ENCODE measurements around the gene NUP50. TPM values are rescaled to one million over a fixed set of nuclear protein-coding genes. Genes with fewer than 3 reads are reported as not detected.

NUP50 gene
- polyA plus RNA-seq, 4 donors: 15.7 to 38.7 (median 19.1) TPM

DNA sequence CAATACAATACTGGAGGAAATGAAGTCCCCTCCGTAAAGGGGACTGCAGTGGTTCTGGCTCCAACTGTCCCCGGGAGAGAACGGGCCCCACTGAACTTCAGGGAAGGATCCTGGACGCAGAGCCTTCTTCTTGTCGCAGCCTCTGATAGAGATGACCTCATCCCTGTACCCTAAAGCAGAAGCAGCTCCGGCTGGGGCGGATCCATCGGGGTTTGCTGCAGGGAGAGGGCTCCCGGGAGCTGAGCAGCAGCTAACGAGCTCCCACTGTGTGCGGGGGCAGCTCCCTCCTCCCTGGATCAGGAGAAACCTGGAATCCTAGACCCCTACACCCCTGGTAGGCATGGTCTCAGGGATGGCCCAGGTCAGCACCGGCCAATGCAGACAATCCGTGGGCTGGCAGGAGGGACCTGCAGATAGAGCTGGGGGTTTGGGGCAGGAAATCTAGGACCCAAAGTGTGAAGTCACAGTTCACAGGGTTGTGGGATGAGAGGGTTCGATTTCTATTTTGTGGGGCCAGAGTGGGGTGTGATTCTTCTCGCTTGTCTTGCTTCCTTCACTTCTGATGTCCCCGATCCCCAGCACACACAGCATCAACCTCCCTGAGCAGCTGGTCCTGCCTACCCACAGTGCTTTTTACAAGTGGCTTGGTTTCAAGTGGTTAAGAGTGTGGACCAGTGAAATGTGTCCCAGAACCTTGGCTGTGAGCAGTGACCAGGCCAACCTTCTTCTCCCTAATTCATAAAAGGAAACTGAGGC lies 64.1 kb downstream of the NUP50 start:
- Histone ChIP-seq H3K36me3 (ENCODE audit: control insufficient read depth in 3 of 3, insufficient read depth in 2 of 3, low read depth in 1 of 3, low read length in 3 of 3) (peaks cover 0 to 10% (median 0%) of the 10 kb centered on the region in 3 donors), H3K4me1 (ENCODE audit: control insufficient read depth in 3 of 3, insufficient read depth in 2 of 3, low read depth in 1 of 3, low read length in 2 of 3) (peaks cover 3 to 9% (median 3%) of the 10 kb centered on the region in 3 donors), H3K27ac (ENCODE audit: low read depth in 1 of 3, low read length in 2 of 3) (peak overlapping the region in 1 of 3 donors; percentile 42), H3K4me3 (ENCODE audit: low read depth in 1 of 3, low read length in 3 of 3) (no peak overlapping the region), H3K27me3 (ENCODE audit: control insufficient read depth in 3 of 3, insufficient read depth in 3 of 3, low read length in 3 of 3) (no peaks in the 10 kb centered on the region), H3K9me3 (ENCODE audit: control insufficient read depth in 2 of 2, insufficient read depth in 1 of 2, low read depth in 1 of 2, low read length in 1 of 2) (no peaks in the 10 kb centered on the region)
- FAIRE-seq (no peak), DNase-seq (no peak)
- 85 to 95% (median 87%) methylated on average over 16 of the region's 16 CpGs for WGBS, 3 donors

DNA sequence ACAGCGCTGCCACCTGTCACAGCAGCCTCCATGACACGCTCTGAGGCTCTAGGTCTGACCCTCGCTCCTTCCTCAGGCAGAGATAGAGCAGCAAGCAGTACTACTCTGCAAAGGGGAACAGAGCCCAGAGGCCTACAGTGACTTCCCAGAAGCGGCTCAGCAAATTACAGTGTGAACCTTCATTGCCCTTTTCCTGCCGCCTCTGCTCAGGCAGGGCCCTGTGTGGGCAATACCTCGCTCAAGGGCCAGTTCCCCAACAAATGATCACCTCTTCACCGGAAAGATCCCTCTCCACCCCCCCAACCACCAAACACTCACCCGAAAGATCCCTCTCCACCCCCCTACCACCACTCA lies 64.7 kb downstream of the NUP50 start:
- H3K4me1 ChIP-seq (ENCODE audit: control insufficient read depth in 3 of 3, insufficient read depth in 2 of 3, low read depth in 1 of 3, low read length in 2 of 3): peaks cover 2 to 9% (median 3%) of the 10 kb centered on the region in 3 donors
- H3K27ac ChIP-seq (ENCODE audit: low read depth in 1 of 3, low read length in 2 of 3): peak overlapping the region in 1 of 3 donors; percentile 42
- peaks cover 0 to 10% (median 0%) of the 10 kb centered on the region in 3 donors for H3K36me3 ChIP-seq (ENCODE audit: control insufficient read depth in 3 of 3, insufficient read depth in 2 of 3, low read depth in 1 of 3, low read length in 3 of 3)
- FAIRE-seq (no peak), DNase-seq (no peak)
- WGBS, 3 donors: 88 to 94% (median 93%) methylated on average over 7 to 8 of the region's 8 CpGs
- H3K9me3 ChIP-seq (ENCODE audit: control insufficient read depth in 2 of 2, insufficient read depth in 1 of 2, low read depth in 1 of 2, low read length in 1 of 2): no peaks in the 10 kb centered on the region
- H3K27me3 ChIP-seq (ENCODE audit: control insufficient read depth in 3 of 3, insufficient read depth in 3 of 3, low read length in 3 of 3): no peaks in the 10 kb centered on the region
- no peak overlapping the region for H3K4me3 ChIP-seq (ENCODE audit: low read depth in 1 of 3, low read length in 3 of 3)

DNA sequence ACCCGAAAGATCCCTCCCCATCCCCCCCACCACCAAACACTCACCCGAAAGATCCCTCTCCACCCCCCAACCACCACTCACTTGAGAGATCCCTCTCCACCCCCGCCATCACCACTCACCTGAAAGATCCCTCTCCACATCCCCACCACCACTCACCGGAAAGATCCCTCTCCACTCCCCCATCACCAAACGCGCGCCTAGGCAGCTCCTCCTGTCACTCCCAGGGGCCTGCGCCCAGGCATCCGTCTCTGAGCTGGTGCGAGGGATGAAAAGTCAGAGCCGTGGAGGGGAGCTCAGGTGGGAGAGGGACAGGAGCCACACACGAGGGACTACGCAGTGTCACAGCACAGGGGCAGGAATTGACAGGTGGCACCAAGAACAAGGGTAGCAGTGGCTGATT lies 65.5 kb downstream of the NUP50 start:
- WGBS, 3 donors: 81 to 95% (median 86%) methylated on average over 12 to 13 of the region's 13 CpGs

DNA sequence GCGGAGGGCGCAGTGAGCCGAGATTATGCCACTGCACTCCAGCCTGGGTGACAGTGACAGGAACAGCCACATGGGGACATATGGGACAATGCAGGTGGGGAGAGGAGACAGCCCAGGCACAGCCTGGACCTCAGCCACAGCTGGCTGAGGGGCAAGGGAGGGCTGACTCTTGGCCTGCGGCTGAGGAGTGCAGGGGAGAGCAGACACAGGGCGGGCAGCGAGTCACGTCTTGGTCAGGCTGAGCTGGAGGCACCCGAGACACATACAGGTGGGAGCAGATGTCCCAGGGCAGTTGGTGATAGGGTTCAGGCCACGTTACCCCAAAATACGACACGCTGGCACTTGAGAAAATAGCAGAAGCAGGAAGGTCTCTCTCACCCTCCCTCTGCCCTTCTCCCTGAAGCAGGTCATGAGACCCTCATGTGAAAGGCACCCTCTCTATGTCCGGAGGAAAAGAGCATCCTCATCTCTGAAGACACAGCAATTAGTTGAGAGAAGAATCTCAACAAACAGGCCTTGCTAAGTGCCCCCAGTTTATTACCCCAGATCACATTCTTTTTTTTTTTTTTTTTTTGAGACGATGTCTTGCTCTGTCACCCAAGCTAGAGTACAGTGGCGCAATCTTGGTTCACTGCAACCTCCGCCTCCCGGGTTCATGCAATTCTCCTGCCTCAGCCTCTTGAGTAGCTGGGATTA lies 66.4 kb downstream of the NUP50 start:
- H3K27ac ChIP-seq (ENCODE audit: low read depth in 1 of 3, low read length in 2 of 3): no peak overlapping the region
- H3K36me3 ChIP-seq (ENCODE audit: control insufficient read depth in 3 of 3, insufficient read depth in 2 of 3, low read depth in 1 of 3, low read length in 3 of 3): peaks cover 0 to 16% (median 0%) of the 10 kb centered on the region in 3 donors
- DNase-seq: no peak
- no peaks in the 10 kb centered on the region for H3K27me3 ChIP-seq (ENCODE audit: control insufficient read depth in 3 of 3, insufficient read depth in 3 of 3, low read length in 3 of 3)
- no peak overlapping the region for H3K4me3 ChIP-seq (ENCODE audit: low read depth in 1 of 3, low read length in 3 of 3)
- FAIRE-seq: no peak
- H3K4me1 ChIP-seq (ENCODE audit: control insufficient read depth in 3 of 3, insufficient read depth in 2 of 3, low read depth in 1 of 3, low read length in 2 of 3): peaks cover 0 to 13% (median 3%) of the 10 kb centered on the region in 3 donors
- 84 to 87% (median 85%) methylated on average over 16 of the region's 16 CpGs for whole genome bisulfite sequencing, 3 donors
- no peaks in the 10 kb centered on the region for H3K9me3 ChIP-seq (ENCODE audit: control insufficient read depth in 2 of 2, insufficient read depth in 1 of 2, low read depth in 1 of 2, low read length in 1 of 2)

More for the DNA sequence above, 65.5 kb downstream of the NUP50 start:
- no peak for DNase-seq
- H3K4me3 ChIP-seq (ENCODE audit: low read depth in 1 of 3, low read length in 3 of 3): no peak overlapping the region
- peaks cover 0 to 13% (median 0%) of the 10 kb centered on the region in 3 donors for H3K36me3 ChIP-seq (ENCODE audit: control insufficient read depth in 3 of 3, insufficient read depth in 2 of 3, low read depth in 1 of 3, low read length in 3 of 3)
- no peak overlapping the region for H3K27ac ChIP-seq (ENCODE audit: low read depth in 1 of 3, low read length in 2 of 3)
- H3K27me3 ChIP-seq (ENCODE audit: control insufficient read depth in 3 of 3, insufficient read depth in 3 of 3, low read length in 3 of 3): no peaks in the 10 kb centered on the region
- FAIRE-seq: no peak
- H3K9me3 ChIP-seq (ENCODE audit: control insufficient read depth in 2 of 2, insufficient read depth in 1 of 2, low read depth in 1 of 2, low read length in 1 of 2): no peaks in the 10 kb centered on the region
- peaks cover 0 to 13% (median 3%) of the 10 kb centered on the region in 3 donors for H3K4me1 ChIP-seq (ENCODE audit: control insufficient read depth in 3 of 3, insufficient read depth in 2 of 3, low read depth in 1 of 3, low read length in 2 of 3)

DNA sequence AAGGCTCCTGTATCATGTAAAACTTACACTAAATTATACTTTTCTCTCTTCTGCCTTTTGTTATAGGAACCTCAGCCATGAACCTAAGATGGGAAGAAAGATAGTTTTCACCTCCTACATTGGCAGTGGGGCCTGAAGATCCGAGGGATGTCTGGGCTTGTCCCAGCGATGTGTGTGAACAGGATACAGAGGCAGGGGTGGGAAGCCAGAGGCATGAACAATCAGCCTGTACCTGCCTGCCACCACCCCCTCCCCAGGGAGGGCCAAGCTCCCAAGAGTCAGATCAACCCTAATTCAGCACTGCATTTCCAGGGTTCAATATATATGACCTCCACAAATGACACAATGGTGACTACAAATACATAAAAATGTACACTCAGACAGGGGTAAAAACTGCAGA lies 67.6 kb downstream of the NUP50 start:
- no peak overlapping the region for H3K4me3 ChIP-seq (ENCODE audit: low read depth in 1 of 3, low read length in 3 of 3)
- DNase-seq (no peak), FAIRE-seq (no peak)
- 83 to 100% (median 94%) methylated on average over 2 of the region's 2 CpGs for WGBS, 3 donors
- no peaks in the 10 kb centered on the region for H3K9me3 ChIP-seq (ENCODE audit: control insufficient read depth in 2 of 2, insufficient read depth in 1 of 2, low read depth in 1 of 2, low read length in 1 of 2)
- H3K27ac ChIP-seq (ENCODE audit: low read depth in 1 of 3, low read length in 2 of 3): no peak overlapping the region
- H3K27me3 ChIP-seq (ENCODE audit: control insufficient read depth in 3 of 3, insufficient read depth in 3 of 3, low read length in 3 of 3): no peaks in the 10 kb centered on the region
- H3K36me3 ChIP-seq (ENCODE audit: control insufficient read depth in 3 of 3, insufficient read depth in 2 of 3, low read depth in 1 of 3, low read length in 3 of 3): peaks cover 0 to 18% (median 0%) of the 10 kb centered on the region in 3 donors
- H3K4me1 ChIP-seq (ENCODE audit: control insufficient read depth in 3 of 3, insufficient read depth in 2 of 3, low read depth in 1 of 3, low read length in 2 of 3): peaks cover 0 to 8% (median 3%) of the 10 kb centered on the region in 3 donors

DNA sequence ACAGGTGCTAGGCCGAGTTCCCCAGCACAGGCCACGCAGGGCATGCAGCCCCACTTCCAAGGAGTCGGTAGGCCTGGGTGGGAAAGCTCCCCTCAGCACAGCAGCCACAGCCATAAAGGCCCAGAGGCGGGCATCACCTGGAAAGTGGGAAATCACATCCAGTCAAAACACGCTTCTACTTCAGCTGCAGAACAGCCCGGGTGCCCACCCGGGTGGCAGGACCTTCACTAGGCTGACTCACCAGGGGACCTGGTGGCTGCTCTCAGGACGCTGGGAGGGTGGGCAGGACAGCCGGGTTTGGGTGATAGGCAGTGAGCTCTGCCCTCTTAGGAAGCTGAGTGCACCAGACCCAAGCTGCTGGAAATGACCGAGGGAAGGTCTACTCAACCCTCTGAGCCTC lies 69.7 kb downstream of the NUP50 start:
- Histone ChIP-seq H3K4me1 (ENCODE audit: control insufficient read depth in 3 of 3, insufficient read depth in 2 of 3, low read depth in 1 of 3, low read length in 2 of 3) (peaks cover 0 to 4% (median 0%) of the 10 kb centered on the region in 3 donors), H3K4me3 (ENCODE audit: low read depth in 1 of 3, low read length in 3 of 3) (no peak overlapping the region), H3K27me3 (ENCODE audit: control insufficient read depth in 3 of 3, insufficient read depth in 3 of 3, low read length in 3 of 3) (no peaks in the 10 kb centered on the region), H3K9me3 (ENCODE audit: control insufficient read depth in 2 of 2, insufficient read depth in 1 of 2, low read depth in 1 of 2, low read length in 1 of 2) (no peaks in the 10 kb centered on the region), H3K27ac (ENCODE audit: low read depth in 1 of 3, low read length in 2 of 3) (no peak overlapping the region), H3K36me3 (ENCODE audit: control insufficient read depth in 3 of 3, insufficient read depth in 2 of 3, low read depth in 1 of 3, low read length in 3 of 3) (peaks cover 0 to 31% (median 0%) of the 10 kb centered on the region in 3 donors)
- DNase-seq (no peak), FAIRE-seq (no peak)
- WGBS, 3 donors: 92 to 94% (median 92%) methylated on average over 9 to 10 of the region's 10 CpGs

DNA sequence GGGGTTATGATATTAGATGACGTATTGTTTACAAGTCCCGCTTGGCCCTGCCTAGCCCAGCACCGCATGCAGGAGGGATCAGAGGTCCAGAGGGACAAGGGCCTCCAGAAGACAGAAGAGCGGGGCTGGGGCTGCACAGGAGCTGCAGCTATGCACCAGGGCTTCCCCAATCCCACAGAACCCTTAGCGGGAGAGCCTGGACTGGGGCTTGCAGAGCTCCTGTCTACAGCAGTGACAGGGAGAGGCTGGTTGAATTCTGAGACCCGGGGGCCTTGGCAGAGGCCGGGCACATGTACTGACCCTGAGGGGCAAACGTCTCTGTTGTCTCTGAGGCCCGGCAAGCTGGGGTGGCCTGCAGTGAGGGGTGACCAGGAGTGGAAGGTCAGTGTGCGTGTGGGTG lies 70.1 kb downstream of the NUP50 start:
- peaks cover 0 to 35% (median 0%) of the 10 kb centered on the region in 3 donors for H3K36me3 ChIP-seq (ENCODE audit: control insufficient read depth in 3 of 3, insufficient read depth in 2 of 3, low read depth in 1 of 3, low read length in 3 of 3)
- H3K27me3 ChIP-seq (ENCODE audit: control insufficient read depth in 3 of 3, insufficient read depth in 3 of 3, low read length in 3 of 3): no peaks in the 10 kb centered on the region
- H3K4me3 ChIP-seq (ENCODE audit: low read depth in 1 of 3, low read length in 3 of 3): no peak overlapping the region
- H3K27ac ChIP-seq (ENCODE audit: low read depth in 1 of 3, low read length in 2 of 3): no peak overlapping the region
- peaks cover 0 to 4% (median 0%) of the 10 kb centered on the region in 3 donors for H3K4me1 ChIP-seq (ENCODE audit: control insufficient read depth in 3 of 3, insufficient read depth in 2 of 3, low read depth in 1 of 3, low read length in 2 of 3)
- no peak for FAIRE-seq
- no peaks in the 10 kb centered on the region for H3K9me3 ChIP-seq (ENCODE audit: control insufficient read depth in 2 of 2, insufficient read depth in 1 of 2, low read depth in 1 of 2, low read length in 1 of 2)
- WGBS, 3 donors: 83 to 84% (median 84%) methylated on average over 10 of the region's 10 CpGs
- DNase-seq: no peak

DNA sequence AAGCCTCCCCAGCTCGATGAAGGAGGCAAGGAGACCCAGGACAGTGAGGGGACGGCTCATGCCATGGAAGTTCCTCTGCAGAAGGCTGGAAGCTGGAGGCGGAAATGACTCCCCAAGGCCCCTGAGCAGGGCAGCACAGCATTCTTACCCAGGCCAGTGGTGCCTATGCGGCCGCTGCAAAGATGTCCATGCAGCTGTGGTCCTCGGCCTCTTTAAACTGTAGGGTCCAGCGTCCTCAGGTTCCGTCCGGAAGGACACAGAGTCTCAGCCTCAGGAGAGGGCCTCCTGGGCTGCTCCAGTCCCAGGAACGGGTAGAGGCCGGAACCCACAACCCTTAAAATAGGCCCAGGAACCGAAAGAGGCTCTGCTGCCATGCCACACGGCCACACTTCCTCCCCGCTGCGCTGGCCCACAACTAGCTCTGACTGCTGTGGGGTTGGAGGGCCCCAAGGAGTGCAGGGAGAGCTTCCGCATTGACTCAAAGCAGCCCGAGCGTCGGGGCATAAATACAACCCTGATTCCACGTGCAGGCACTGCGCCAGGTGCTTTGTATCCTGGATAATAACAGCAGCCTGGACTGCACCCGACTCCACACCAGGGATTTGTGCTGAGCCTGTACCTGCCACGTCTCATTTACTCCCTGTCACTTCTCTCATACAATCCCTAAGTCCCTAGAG lies 71.5 kb downstream of the NUP50 start:
- Histone ChIP-seq H3K27me3 (ENCODE audit: control insufficient read depth in 3 of 3, insufficient read depth in 3 of 3, low read length in 3 of 3) (no peaks in the 10 kb centered on the region), H3K4me1 (ENCODE audit: control insufficient read depth in 3 of 3, insufficient read depth in 2 of 3, low read depth in 1 of 3, low read length in 2 of 3) (peaks cover 0 to 13% (median 4%) of the 10 kb centered on the region in 3 donors), H3K9me3 (ENCODE audit: control insufficient read depth in 2 of 2, insufficient read depth in 1 of 2, low read depth in 1 of 2, low read length in 1 of 2) (no peaks in the 10 kb centered on the region), H3K4me3 (ENCODE audit: low read depth in 1 of 3, low read length in 3 of 3) (no peak overlapping the region), H3K27ac (ENCODE audit: low read depth in 1 of 3, low read length in 2 of 3) (peak overlapping the region in 1 of 3 donors; percentile 16), H3K36me3 (ENCODE audit: control insufficient read depth in 3 of 3, insufficient read depth in 2 of 3, low read depth in 1 of 3, low read length in 3 of 3) (peaks cover 0 to 39% (median 0%) of the 10 kb centered on the region in 3 donors)
- WGBS, 3 donors: 71 to 80% (median 72%) methylated on average over 21 to 23 of the region's 23 CpGs
- FAIRE-seq (no peak), DNase-seq (no peak)
